GM21717 (cell line): Measurements from ENCODE around the gene CABLES1.
A peak's percentile ranks its signal among the peaks of the same experiment; 100 is the strongest.
"Not testable (repeated sequence)": the region's sequence is repeated elsewhere in the genome, so short reads cannot be mapped to it uniquely, and the experiment has no call there.

ENCODE experiments used
- ATAC-seq: cut with Tn5 transposase; IDR thresholded peaks from one replicate; pipeline ENCODE4 v1.9.1; 2021; ENCODE audit warnings: mild to moderate bottlenecking, moderate library complexity; ENCODE audit not compliant: unreplicated experiment

Gene CABLES1

GRCh38 chr18:23259701-23260681 lies 124.7 kb downstream of the CABLES1 start:
- ATAC-seq, result peak; percentile 67

GRCh38 chr18:23260926-23261590 lies 125.8 kb downstream of the CABLES1 start:
- no peak for ATAC-seq

- no peak for ATAC-seq
Observed at GRCh38 chr18:23263551-23264235, 128.4 kb downstream of the CABLES1 start.

GRCh38 chr18:23265682-23266399 lies 130.6 kb downstream of the CABLES1 start:
- no peak for ATAC-seq

- no peak for ATAC-seq
Observed at GRCh38 chr18:23266717-23267446, 131.6 kb downstream of the CABLES1 start.

GRCh38 chr18:23267447-23267776 lies 132.1 kb downstream of the CABLES1 start:
- ATAC-seq, result no peak

- ATAC-seq, result no peak
Observed at GRCh38 chr18:23268641-23269040, 133.4 kb downstream of the CABLES1 start.

- ATAC-seq, result not testable (repeated sequence)
Observed at GRCh38 chr18:23269068-23269467, 133.8 kb downstream of the CABLES1 start.

- no peak for ATAC-seq
Observed at GRCh38 chr18:23269928-23270327, 134.6 kb downstream of the CABLES1 start.

GRCh38 chr18:23270986-23271680 lies 135.8 kb downstream of the CABLES1 start:
- ATAC-seq, result no peak

GRCh38 chr18:23272498-23273232 lies 137.4 kb downstream of the CABLES1 start:
- ATAC-seq, result no peak

- ATAC-seq, result no peak
Observed at GRCh38 chr18:23273443-23273966, 138.2 kb downstream of the CABLES1 start.

GRCh38 chr18:23274638-23275482 lies 139.6 kb downstream of the CABLES1 start:
- ATAC-seq, result no peak

- ATAC-seq, result no peak
Observed at GRCh38 chr18:23276451-23276850, 141.2 kb downstream of the CABLES1 start.

GRCh38 chr18:23277399-23277798 lies 142.1 kb downstream of the CABLES1 start:
- ATAC-seq, result no peak

GRCh38 chr18:23279931-23280330 lies 144.6 kb downstream of the CABLES1 start:
- no peak for ATAC-seq

GRCh38 chr18:23280844-23281243 lies 145.6 kb downstream of the CABLES1 start:
- no peak for ATAC-seq
